Stimulated activated CD8-positive, alpha-beta memory T cell treated with anti-CD3 and anti-CD28 coated beads, Interleukin-4, amount 100 ng/mL, for 4 hours (primary cell): Measurements from ENCODE around the gene ATF3.

Experiments used
- DNase-seq, 2 donors: peaks; one replicate each; pipeline ENCODE4 v3.0.0-alpha.2; 2020; ENCODE audit warnings: low read depth in 2 of 2, low spot score in 1 of 2

Gene ATF3

GRCh38 chr1:212607913-212608391, 609 bp upstream of the ATF3 start:
- DNase-seq: no peak

- peak in 1 of 2 donors; percentile 6 for DNase-seq
These were observed 569 bp downstream of the ATF3 start for GRCh38 chr1:212608959-212609700.

GRCh38 chr1:212609701-212610574, 1.4 kb downstream of the ATF3 start:
- DNase-seq: no peak

- no peak for DNase-seq
These were observed 2.0 kb downstream of the ATF3 start for GRCh38 chr1:212610575-212610967.

- no peak for DNase-seq
These were observed 2.7 kb downstream of the ATF3 start for GRCh38 chr1:212611000-212611948.

GRCh38 chr1:212612041-212612961, 3.7 kb downstream of the ATF3 start:
- DNase-seq: no peak

GRCh38 chr1:212613440-212614335, 5.1 kb downstream of the ATF3 start:
- DNase-seq: no peak

- no peak for DNase-seq
These were observed 6.1 kb downstream of the ATF3 start for GRCh38 chr1:212614453-212615200.

GRCh38 chr1:212615201-212615470, 6.6 kb downstream of the ATF3 start:
- no peak for DNase-seq

GRCh38 chr1:212618466-212619210, 10.1 kb downstream of the ATF3 start:
- DNase-seq: no peak

GRCh38 chr1:212620293-212620692, 11.7 kb downstream of the ATF3 start:
- no peak for DNase-seq

- DNase-seq: no peak
These were observed 12.7 kb downstream of the ATF3 start for GRCh38 chr1:212621043-212621948.

GRCh38 chr1:212621949-212622305, 13.4 kb downstream of the ATF3 start:
- no peak for DNase-seq

- DNase-seq: no peak
These were observed 13.9 kb downstream of the ATF3 start for GRCh38 chr1:212622467-212622866.

GRCh38 chr1:212622906-212623305, 14.3 kb downstream of the ATF3 start:
- no peak for DNase-seq

GRCh38 chr1:212623603-212624002, 15.0 kb downstream of the ATF3 start:
- no peak for DNase-seq

- no peak for DNase-seq
These were observed 16.5 kb downstream of the ATF3 start for GRCh38 chr1:212624976-212625501.
